Ascending aorta (tissue), 2 donors: ENCODE measurements around the gene SLCO2A1. TPM values are rescaled to one million over a fixed set of nuclear protein-coding genes. Genes with fewer than 3 reads are reported as not detected.

Experiments
- DNase-seq, 2 donors: peaks; one replicate each; pipeline ENCODE4 v3.0.0-alpha.2; 2019; ENCODE audit warnings: low spot score in 2 of 2
- H3K27ac ChIP-seq, 2 donors: fragments of 200-600 bp; sonication (generic); one replicate each; pipeline ENCODE4 v1.5.1; 2016 to 2017; ENCODE audit warnings: mild to moderate bottlenecking in 1 of 2
- H3K27me3 ChIP-seq: fragments of 200-600 bp; sonication (generic); one replicate; pipeline ENCODE4 v1.5.1; 2017
- H3K36me3 ChIP-seq, 2 donors: fragments of 200-600 bp; sonication (generic); one replicate each; pipeline ENCODE4 v1.5.1; 2016
- H3K4me1 ChIP-seq, 2 donors: fragments of 200-600 bp; sonication (generic); one replicate each; pipeline ENCODE4 v1.5.1; 2016 to 2017; ENCODE audit warnings: mild to moderate bottlenecking in 1 of 2
- H3K4me3 ChIP-seq, 2 donors: fragments of 200-600 bp; sonication (generic); one replicate each; pipeline ENCODE4 v1.5.1; 2016 to 2017; ENCODE audit warnings: mild to moderate bottlenecking in 1 of 2
- H3K9me3 ChIP-seq, 2 donors: fragments of 200-600 bp; sonication (generic); one replicate each; pipeline ENCODE4 v1.5.1; 2016
- intact Hi-C: fragments of 100-400 bp; cut with DNase I; formaldehyde crosslinking; loops from one replicate; pipeline ENCODE4 v1.15.1; 2023
- total RNA-seq: library from RNA; depleted of rRNA; stranded (reverse); fragments of >200 nt; gene quantifications from one replicate; pipeline ENCODE4 v1.1.0, GENCODE V29; 2016
- TF ChIP-seq, protein P1 (sequence below), 3 experiments: fragments of 200-600 bp in 2 of 3; fragments of 450-650 bp in 1 of 3; sonication (generic) in 2 of 3; IDR thresholded peaks; one replicate each; pipeline ENCODE4 v1.5.1; 2016 to 2019; ENCODE audit warnings: antibody characterized with exemption in 3 of 3, mild to moderate bottlenecking in 1 of 3, moderate library complexity in 1 of 3

SLCO2A1 gene
- total RNA-seq, 1 donor from 2014 or later: 111 TPM

DNA sequence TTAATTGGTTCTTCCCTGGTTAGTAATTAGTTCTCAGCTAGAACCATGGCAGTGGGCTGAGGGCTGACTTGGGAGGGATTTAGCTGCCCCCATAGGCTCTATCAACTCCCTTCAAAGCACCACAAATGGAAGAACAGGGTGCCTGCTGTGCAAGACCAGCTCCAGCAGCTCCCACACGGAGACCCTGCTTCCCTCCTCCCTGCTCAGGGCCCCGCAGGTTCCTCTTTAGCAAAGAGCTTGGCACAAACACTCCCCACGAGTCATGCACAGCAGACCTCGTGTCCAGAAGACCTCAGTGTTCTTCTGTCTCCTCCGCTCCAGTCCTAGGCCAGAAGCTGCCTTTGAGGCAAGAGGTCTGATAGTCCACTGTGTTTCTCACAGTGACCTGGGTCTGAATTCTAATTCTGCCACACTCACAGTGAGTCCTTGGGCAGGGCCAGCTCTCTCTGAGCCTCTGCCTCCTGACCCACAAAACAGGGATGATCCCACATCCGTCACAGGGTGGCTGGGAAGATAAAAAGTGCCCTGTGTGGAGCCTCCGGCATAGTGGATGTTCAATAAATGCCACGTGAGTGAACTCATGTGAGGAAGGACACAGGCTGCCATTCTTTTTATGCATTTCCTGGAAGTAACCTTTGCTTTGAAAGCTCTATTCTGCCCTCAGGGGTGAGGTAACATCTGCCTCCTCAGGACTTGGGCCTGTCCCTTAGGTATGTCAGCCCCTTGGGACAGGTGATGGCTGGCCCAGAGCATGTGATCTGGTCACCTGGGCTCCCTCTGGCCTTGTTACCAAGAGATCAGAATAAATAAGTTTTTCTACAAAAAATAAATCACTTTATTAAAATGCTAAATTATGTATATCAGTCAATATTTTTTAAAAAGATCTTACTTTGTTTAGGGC, 141.7 kb downstream of the SLCO2A1 start:
- intact Hi-C loops: no loop called here
- Histone ChIP-seq H3K4me3 (no peak overlapping the region), H3K27me3 (no peaks in the 10 kb centered on the region), H3K9me3 (no peaks in the 10 kb centered on the region), H3K27ac (no peak overlapping the region), H3K36me3 (no peaks in the 10 kb centered on the region), H3K4me1 (no peaks in the 10 kb centered on the region)
- no peak for DNase-seq
- TF ChIP-seq, protein P1, sequence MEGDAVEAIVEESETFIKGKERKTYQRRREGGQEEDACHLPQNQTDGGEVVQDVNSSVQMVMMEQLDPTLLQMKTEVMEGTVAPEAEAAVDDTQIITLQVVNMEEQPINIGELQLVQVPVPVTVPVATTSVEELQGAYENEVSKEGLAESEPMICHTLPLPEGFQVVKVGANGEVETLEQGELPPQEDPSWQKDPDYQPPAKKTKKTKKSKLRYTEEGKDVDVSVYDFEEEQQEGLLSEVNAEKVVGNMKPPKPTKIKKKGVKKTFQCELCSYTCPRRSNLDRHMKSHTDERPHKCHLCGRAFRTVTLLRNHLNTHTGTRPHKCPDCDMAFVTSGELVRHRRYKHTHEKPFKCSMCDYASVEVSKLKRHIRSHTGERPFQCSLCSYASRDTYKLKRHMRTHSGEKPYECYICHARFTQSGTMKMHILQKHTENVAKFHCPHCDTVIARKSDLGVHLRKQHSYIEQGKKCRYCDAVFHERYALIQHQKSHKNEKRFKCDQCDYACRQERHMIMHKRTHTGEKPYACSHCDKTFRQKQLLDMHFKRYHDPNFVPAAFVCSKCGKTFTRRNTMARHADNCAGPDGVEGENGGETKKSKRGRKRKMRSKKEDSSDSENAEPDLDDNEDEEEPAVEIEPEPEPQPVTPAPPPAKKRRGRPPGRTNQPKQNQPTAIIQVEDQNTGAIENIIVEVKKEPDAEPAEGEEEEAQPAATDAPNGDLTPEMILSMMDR (IDR thresholded peaks at IDR 0.05): no peak

DNA sequence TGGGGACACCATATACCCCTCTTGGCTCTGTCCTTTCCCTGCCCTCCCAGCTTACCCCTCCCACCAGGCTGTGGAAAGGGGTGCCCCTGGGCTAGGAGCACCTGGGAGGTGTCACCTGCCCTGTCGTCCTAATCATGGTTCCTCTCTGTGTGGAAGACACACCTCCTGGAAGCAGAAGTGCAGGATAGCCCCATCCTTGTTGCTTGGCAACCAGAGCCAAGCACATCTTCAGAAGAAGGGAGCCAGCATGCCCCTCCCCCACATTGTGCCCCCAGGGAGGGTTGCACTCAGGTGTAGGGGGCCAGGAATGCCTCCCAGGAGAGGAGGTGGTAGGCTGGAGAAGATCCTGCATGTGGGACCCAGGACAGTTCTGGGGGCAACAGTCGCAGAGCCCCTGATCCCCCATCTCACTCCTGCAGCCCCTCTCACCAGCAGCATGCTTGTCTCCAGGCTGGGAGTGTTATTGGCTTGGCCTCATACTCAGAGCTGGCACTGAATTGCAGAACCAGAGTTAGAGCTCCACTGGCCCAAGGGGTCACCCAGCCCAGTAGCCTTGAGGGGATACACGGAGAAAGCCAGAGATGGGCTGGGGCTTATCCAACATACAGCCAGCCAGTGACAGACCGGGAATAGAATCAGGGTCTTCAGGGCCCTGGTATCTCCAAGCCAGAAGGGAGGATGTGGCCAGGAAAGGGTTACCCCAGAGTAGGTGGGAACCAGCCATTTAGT, 142.5 kb downstream of the SLCO2A1 start:
- peak in 1 of 2 donors; percentile 35 for DNase-seq
- no peaks in the 10 kb centered on the region for H3K27me3 ChIP-seq
- TF ChIP-seq, protein P1 (IDR thresholded peaks at IDR 0.05): no peak
- intact Hi-C loops: no loop called here
- no peaks in the 10 kb centered on the region for H3K4me1 ChIP-seq
- no peaks in the 10 kb centered on the region for H3K9me3 ChIP-seq
- no peak overlapping the region for H3K4me3 ChIP-seq
- no peak overlapping the region for H3K27ac ChIP-seq
- no peaks in the 10 kb centered on the region for H3K36me3 ChIP-seq

DNA sequence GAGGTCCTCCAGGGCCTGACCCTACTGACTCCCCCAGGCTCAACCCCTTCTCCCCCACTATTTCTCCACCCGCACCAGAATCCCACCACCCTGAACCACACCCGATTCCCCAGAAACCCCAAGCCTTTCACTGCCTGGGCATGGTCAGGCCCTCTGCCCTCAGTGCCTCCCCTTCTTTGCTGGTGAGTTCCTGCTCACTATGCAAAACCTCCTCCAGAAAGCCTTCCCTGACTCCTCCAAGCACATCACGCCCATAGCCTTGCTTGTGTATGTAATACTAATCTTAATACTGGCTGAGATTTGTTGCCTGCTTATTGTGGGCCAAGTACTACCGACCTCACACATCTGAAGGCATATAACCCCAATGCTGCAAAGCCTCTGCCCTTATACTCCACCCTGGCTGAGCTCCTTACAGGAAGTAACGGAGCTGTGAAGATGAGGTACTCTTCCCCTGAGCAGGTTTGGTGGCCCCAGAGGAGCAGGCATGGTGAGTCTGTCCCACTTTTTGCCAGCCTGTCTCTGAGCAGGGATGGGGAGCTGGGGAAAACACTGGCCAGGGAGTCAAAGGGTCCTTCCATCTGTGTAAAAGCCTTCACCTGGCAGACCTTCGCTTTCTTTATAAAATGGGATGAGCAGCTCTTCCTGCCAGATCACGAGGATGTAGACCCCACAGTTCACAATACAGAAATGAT, 143.5 kb downstream of the SLCO2A1 start:
- no peak overlapping the region for H3K27ac ChIP-seq
- intact Hi-C loops: no loop called here
- no peaks in the 10 kb centered on the region for H3K27me3 ChIP-seq
- peak in 1 of 2 donors; percentile 21 for DNase-seq
- H3K9me3 ChIP-seq: no peaks in the 10 kb centered on the region
- H3K4me1 ChIP-seq: no peaks in the 10 kb centered on the region
- TF ChIP-seq, protein P1 (IDR thresholded peaks at IDR 0.05): no peak
- H3K36me3 ChIP-seq: no peaks in the 10 kb centered on the region
- H3K4me3 ChIP-seq: no peak overlapping the region

DNA sequence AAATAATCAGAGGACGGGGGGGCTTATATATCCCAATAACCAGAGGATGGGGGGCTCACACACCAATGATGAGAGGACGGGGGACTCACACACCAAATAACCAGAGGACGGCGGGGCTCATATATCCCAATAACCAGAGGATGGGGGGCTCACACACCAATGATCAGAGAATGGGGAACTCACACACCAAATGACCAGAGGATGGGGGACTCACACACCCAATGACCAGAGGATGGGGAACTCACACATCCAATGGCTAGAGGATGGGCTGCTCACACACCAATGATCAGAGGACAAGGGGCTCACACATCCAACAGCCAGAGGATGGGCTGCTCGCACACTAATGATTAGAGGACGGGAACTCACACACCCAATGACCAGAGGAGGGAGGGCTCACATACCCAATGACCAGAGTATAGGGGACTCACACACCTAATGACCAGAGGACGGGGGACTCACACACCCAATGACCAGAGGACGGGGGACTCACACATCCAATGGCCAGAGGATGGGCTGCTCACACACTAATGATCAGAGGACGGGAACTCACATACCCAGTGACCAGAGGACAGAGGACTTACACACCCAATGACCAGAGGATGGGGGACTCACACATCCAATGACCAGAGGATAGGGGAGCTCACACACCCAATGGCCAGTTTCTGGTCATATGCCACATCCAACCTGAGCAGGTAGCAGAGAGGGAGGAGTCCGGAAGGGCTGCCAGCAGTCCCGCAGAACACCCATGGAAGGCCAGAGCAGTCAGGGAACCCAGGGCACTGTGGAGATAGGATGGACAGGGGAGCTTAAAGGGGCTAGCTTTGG, 144.6 kb downstream of the SLCO2A1 start:
- TF ChIP-seq, protein P1 (IDR thresholded peaks at IDR 0.05): no peak
- no peaks in the 10 kb centered on the region for H3K27me3 ChIP-seq
- no peaks in the 10 kb centered on the region for H3K36me3 ChIP-seq
- intact Hi-C loops: no loop called here
- no peaks in the 10 kb centered on the region for H3K4me1 ChIP-seq
- DNase-seq: peak in 1 of 2 donors; percentile 37
- H3K27ac ChIP-seq: no peak overlapping the region
- no peaks in the 10 kb centered on the region for H3K9me3 ChIP-seq
- H3K4me3 ChIP-seq: no peak overlapping the region
